Frontal cortex (tissue), 4 donors: ENCODE data around the gene GLYATL1B. TPM values are rescaled to one million over a fixed set of nuclear protein-coding genes. Genes with fewer than 3 reads are reported as not detected.
"Not testable (repeated sequence)": the region's sequence is repeated elsewhere in the genome, so short reads cannot be mapped to it uniquely, and the experiment has no call there.

Experiments
- DNase-seq, 2 donors: peaks; one replicate each; pipeline ENCODE4 v3.0.0; 2012; ENCODE audit warnings: low spot score in 2 of 2
- FAIRE-seq: peaks from 2 replicates; lab custom pipeline; 2012; peaks lifted over from hg19 to GRCh38; lab: Jason Lieb, UNC
- total RNA-seq: library from RNA; depleted of rRNA; stranded (reverse); fragments of >200 nt; gene quantifications from one replicate; pipeline ENCODE4 v1.2.3, GENCODE V29; 2014
- donor health status: control.
- donor health status: control.
- donor health status: control.

Gene GLYATL1B, protein sequence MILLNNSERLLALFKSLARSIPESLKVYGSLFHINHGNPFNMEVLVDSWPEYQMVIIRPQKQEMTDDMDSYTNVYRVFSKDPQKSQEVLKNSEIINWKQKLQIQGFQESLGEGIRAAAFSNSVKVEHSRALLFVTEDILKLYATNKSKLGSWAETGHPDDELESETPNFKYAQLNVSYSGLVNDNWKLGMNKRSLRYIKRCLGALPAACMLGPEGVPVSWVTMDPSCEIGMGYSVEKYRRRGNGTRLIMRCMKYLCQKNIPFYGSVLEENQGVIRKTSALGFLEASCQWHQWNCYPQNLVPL
- total RNA-seq, result not detected

DNA sequence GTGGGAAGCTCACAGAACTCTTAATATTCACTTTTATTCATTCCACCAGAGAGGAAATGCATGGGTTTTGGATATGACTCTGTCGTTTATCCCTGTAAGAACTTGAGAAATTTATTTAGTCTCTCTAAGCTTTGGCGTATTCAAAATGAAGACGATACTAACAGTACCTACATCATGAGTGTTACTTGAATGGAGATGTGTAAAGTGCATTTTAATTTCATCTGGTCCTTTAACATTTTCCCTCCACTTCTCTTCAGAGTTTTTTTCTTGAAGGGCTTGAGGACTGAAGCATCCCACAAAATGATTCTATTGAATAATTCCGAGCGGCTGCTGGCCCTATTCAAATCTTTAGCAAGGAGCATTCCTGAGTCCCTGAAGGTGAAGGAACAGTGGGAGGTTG, at the start of gene GLYATL1B:
GLYATL1B (plus strand) TSS at position 301 of the 400 bp plus-strand sequence; CDS start at position 301, 0 bp downstream.
- not testable (repeated sequence) for DNase-seq, FAIRE-seq

DNA sequence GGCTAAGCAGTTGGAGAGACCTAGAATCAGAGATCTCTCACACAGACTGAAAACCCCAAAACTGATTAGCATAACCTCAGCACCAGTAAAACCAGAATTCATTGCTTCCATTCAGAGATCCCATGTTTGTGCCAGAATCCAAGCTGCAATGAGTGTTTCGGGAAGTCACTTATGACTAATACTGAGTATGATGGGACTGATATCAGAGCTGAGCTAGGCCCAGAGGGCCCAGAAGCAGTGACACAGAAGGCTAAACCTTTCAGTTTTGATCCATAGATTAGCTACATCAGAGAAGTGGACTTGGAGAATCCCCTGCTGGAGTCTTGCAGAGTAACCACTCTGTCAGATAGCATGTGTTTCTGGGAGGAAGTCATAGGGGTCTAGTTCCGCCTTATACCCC, 49.6 kb upstream of the GLYATL1B start:
- FAIRE-seq, DNase-seq: not testable (repeated sequence)

DNA sequence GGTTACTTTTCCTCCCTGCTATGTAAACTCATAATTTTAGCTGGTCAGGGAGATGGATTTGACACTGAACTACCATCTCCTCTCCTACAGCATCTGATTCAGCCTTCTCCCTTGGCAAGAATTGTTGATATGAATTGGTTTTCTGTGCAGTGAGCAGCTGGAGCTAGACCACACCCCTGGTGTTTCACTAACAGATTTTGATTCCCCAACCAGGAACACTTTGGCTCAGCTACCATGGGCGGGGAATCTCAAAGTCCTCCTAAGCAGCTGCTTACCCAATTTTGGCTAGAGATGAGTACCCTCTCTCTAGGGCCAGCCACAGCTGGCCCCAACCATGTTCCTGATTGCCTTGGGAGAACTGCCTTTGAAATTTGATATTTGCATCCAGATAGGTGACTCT, 48.7 kb upstream of the GLYATL1B start:
- not testable (repeated sequence) for FAIRE-seq, DNase-seq

DNA sequence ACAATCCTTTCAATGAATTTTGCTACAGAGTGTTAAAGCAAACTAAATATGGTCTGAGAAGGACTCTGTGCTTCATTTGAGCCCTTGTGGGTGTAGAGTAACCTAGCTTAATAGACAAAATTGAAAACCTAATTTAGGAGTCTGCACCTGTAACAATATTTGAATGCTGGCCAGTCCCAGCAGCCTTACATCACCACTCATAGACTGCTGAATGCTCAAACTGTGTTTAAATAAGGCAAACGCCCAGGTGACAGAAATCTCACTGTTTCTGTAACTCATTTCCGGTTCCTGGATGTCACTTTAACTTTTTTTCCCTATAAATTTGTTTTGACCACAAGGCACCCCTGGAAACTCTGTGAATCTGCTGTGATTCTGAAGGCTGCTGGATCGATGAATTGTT, 45.5 kb upstream of the GLYATL1B start:
- DNase-seq (no peak), FAIRE-seq (no peak)

DNA sequence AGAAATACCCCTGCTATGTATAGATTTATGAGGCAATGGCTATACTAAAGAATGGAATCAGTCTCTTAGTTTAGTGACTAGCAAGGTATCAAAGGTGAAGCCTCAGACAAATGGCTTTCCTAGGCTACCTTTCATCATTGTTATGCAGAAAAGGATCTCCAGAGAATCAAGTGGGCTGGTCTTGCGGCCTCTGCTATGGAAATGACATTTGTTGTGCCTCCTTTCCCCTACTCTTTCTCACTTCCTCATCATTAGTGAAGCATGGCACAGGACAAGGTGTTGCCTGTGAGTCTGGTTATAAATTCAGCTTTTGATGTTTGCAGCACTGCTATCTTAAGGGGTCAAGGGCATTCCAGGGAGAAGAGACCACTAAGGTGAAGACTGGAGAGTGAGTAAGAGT, 34.7 kb upstream of the GLYATL1B start:
- FAIRE-seq, DNase-seq: not testable (repeated sequence)

DNA sequence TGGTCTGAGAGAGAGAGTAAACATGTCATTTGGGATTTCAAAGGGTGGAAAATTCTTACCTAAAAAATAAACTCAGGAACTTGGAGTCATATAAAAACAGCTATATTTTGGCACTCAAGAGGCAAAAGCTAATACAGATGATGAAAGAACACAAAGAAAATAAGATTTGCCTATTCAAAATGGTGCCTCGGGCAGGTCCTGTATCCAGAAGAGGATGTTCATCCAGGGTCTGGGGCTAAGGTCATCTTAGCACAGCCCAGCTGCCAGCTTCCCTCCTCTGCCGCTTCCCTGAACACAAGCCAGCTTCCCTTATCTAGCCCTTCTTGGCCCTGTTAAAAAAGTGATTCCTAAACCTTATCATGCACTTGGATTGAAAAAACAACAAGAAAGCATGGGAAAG, 33.8 kb upstream of the GLYATL1B start:
- not testable (repeated sequence) for FAIRE-seq, DNase-seq

DNA sequence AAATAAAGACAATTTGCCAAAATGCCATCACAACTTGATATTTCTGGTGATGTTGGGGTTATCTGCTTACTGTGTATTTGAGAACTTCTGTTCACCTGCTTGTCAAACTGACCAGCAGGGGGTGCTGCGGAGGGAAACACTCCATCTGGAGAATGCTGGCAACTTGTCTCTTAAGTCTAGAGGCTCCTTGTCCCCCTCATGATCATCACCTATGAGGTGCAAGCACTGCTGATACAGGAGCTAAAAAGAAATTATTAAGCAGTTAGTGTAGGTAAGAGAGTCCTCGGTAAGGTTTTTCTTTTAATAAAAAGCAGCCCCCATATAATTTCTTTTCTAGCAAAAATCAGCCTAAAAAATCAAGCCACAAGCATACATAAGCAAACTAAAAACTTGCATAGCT, 32.7 kb upstream of the GLYATL1B start:
- DNase-seq (no peak), FAIRE-seq (no peak)

DNA sequence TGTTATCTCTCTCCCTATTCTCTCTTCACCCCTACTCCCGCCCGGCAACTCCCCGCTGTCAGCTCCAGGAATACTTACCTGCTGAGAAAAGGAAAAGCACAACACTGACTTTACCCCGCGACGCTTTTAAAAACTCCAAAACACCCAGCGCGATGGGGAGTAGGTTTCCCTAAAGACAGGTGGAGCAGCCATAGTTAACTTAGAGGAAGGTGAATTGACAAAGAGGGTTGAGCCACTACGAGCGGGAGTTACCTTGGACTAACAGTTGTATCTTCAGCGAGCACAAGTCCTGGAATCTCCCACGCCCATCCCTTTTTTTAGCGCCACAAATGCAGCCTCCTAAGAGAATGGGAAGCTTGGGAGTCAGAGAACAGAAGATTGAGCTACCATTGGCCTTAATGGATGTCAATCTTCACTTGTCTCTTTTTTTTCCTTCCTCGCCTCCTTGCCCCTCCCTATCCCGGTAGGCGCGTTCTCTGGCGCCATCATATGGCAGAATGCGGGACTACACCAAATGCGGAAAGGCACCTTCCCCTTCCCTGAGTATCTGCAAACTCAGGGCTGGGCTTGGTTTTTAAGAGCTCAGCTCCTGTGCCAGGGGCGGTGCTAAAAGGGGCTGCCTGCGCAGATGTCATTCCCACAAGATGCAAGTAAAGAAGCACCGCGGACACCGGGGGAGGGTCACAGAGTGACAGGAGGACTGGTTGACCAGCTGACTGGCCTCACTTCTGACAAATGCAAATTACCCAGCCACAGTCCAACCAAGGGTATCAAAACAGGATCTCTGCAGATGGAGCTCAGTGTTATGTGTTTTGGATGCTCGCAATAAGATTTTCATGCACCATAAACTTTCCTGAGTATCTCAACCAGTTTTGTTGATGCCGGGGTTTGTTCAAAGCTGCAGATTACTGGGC, 27.7 kb upstream of the GLYATL1B start:
- DNase-seq, result peak; percentile 65 to 71
- not testable (repeated sequence) for FAIRE-seq

DNA sequence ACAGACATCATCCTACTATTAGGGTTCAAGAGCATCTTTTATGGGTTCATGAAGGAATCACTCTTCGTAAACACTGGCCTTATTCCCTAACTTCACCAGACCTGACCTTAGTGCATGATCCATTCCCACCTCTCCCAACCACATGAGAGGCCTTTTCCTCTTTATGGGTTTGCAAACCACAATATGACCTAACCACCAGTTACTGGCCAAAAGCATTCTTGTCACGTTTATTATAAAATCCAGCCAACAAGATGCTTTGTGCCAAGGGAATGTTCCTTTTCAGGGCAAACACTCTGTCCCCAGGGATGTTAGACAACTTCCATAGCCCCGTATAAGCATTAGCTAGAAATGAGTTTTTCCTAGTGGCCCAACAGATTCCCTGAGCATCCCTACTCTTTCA, 26.0 kb upstream of the GLYATL1B start:
- not testable (repeated sequence) for FAIRE-seq, DNase-seq

DNA sequence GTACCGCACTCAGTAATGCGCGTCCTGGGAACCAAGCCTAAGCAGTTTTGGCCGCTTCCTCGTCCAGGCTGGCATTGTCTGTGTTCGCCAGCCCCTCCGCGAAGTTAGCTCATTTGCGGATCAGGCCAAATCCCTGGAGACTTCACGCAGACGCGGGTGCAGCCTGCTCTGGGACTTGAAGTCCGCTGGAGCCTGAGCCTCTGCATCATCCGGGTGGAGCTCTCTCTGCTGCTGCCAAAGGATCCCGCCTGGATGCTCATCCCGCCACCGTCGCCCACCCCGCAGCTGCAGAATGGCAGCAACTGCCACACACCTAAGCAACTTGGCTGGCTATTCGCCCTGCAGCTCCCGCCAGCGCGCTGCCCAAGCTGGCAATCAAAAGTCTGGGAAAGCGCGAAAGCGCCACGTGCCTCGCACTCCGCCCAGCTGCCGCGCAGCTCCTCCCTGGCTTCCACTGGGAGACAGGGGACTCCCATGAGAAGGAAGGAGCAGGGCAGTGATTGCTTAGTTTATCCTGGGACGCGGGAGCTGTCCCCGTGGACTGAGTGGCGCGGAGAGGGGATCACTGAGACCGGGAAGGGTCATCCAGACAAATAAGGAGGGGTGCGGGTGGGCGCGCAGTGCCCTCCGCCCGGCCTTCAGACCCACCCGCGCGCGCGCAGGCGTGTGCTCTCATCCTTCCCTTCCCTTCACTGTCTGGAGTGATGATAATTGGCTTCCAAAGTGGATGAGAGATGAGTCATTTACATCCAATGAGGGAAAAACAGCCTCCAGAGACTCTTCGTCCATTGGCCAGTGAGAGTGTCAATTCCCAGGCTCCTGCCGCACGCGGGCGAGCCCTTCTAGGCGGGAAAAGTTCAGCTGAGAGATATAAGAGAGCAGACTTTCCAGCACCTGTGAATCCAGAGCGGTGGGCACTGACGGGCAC, 23.2 kb upstream of the GLYATL1B start:
- DNase-seq (no peak), FAIRE-seq (no peak)

DNA sequence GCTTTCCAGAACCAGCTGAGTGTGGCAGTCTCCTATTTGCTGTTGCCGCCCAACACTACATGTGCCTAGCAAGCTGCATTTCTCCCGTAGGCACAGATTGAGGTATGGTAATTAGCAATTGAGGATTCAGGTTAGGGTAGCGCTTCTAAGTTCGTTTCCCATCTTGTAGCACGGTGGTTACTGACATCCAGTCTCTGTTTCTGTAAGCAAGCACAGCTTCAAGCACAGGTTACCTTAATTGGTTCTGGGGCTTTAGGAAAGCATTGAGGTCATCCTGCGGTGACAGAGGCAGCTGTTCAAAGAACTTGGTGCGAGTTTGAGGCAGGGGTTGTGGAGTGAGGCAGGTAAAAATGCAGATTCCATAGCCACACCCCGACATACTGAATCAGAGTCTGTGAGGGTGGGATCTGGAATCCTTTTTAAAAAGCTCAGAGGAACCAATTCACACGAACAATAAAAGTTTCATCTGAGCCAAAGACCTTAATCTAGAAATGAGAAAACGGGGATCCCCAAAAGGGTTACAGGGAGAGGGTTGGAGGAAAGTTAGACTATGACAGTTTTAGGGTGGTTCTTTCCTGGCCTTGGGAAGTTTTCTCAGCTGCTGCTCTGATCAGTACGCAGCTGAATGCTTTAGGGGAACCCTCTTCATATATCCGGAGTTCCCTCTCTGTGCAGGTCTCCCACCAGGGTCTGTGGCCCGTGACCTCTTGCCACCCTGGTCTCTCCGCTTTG, 21.9 kb upstream of the GLYATL1B start:
- not testable (repeated sequence) for FAIRE-seq, DNase-seq

DNA sequence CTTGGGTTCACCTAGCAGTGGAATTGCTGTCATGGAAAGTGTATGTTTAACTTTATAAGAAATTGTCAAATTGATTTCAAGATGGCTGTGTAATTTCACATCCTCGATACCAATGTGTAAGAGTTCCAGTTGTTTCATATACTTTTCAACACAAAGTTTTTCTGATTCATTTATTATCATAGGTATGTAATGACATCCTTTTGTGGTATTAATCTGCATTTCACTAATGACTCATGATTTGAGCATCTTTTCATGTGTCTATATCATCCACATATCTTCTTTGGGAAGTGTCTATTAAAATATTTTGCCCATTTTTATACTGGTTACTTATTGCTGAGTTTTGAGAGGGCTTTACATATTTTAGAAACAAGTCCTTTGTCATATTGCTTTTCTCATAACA, 17.0 kb upstream of the GLYATL1B start:
- FAIRE-seq (no peak), DNase-seq (no peak)

DNA sequence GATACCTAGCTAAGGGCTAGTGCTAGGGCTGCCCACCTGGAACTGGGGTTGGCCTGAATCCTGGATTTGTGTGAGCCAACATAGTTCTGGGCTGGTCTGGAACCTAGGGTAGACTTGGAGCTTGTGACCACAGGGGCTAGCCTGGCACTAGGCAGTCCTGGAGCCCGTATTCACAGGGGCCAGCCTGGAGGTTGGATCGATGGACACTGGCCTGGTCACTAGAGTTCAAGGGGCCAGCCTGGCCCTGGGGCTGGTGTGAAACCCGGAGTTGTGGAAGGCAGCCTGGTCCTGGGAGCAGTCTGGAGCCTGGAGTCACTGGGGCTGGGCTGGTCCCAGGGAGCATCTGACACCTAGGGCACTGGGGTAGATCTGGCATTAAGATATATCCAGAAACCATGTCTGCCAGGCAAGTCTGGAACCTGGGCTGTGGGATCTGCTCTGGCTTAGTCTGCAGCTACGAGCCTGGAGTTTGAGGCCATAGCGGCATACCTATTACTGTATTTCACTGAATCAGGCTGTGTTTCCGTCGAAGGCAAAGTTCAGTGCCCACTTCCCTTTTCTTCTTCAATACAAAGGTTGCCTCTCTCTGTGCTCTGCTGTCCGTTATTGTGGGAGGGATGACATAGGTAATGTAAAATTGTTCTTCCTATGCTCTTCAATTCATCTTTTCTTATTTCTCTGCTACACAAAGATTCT, 9.1 kb upstream of the GLYATL1B start:
- DNase-seq (no peak), FAIRE-seq (no peak)

DNA sequence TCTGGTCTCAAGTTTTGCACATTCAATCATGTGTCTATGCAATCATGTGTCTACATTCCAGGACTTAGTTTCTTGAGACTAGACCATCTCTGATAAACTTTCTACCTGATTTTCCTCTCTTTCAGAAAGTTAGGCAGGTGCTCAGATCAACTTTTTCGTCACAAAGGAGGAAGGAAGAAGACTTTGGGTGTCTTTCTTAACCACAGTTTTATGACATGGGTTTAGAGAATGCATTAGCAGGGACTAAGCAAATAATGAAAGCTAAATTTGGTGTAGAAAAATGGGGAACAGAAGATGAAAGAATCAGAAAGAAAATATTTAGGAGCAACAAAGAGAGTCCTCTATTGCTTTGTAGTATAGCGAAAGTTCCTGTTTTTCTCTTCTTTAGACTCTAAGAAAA, 7.7 kb upstream of the GLYATL1B start:
- FAIRE-seq (no peak), DNase-seq (no peak)

DNA sequence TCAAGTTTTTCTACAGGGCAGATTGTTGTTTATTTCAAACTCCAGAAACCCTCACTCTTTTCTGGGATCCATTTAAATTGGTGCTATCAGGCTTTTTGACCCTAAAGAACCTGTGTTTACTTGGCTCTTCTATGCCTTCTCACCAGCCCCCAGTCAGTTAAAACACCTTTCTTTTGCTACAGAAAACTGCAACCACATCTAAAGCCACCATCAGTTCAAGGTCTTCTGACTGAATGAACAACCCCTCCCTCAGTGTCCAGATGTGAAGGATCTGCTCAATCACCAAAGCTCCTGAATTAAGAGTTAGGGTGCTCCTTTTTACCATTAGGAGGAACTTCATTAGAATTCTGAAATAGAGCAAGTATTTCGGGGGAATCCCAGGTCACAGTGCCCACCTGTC, 7.0 kb upstream of the GLYATL1B start:
- FAIRE-seq (no peak), DNase-seq (no peak)

DNA sequence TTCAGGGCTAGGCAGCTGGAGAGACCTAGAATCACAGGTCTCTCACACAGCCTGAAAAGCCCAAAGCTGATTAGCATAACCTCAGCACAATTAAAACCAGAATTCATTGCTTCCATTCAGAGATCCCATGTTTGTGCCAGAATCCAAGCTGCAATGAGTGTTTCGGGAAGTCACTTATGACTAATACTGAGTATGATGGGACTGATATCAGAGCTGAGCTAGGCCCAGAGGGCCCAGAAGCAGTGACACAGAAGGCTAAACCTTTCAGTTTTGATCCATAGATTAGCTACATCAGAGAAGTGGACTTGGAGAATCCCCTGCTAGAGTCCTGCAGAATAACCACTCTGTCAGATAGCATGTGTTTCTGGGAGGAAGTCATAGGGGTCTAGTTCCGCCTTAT, 5.7 kb upstream of the GLYATL1B start:
- FAIRE-seq, DNase-seq: not testable (repeated sequence)

DNA sequence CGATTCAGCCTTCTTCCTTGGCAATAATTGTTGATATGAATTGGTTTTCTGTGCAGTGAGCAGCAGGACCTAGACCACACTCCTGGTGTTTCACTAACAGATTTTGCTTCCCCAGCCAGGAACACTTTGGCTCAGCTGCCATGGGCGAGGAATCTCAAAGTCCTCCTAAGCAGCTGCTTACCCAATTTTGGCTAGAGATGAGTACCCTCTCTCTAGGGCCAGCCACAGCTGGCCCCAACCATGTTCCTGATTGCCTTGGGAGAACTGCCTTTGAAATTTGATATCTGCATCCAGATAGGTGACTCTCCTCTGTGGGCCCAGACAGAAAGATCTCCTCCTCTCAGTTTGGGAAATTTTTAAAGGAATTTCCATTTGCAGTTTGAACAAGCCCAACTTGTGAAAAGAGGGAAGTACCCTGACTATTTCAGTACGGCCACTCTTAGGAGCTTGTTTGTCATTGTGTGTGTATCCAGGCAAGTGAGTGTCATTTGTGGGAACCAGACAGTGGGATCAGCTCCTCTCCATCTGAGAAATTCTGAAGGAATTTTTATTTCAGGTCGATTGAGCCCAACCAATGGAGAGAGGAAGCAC, 4.6 kb upstream of the GLYATL1B start:
- not testable (repeated sequence) for DNase-seq, FAIRE-seq

DNA sequence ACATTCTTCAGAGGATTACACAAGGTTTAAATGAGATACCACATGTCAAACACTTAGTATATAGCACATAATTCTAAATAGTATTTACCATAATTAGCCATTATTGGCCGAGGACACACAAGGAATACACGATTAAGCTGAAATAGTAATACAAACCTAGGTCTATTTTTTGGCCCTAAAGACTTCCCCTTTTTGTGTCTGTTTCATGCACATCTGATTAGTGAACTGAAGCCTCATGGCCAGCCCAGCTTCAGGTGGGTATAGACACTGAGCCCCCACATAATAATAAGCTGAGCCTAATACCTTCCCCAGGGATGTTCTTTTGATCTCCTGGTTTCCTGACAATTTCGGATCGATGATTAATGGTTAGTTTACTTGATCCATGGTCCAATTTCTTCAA, 2.1 kb downstream of the GLYATL1B start:
- FAIRE-seq (no peak), DNase-seq (no peak)
